T-cell (primary cell): ENCODE results near the gene TIE1. TPM values are rescaled to one million over a fixed set of nuclear protein-coding genes. Genes with fewer than 3 reads are reported as not detected.

Source experiments
- ATAC-seq, 4 experiments: fragments of 200-7000 bp in 3 of 4; fragments of 150-1000 bp in 1 of 4; cut with Tn5 transposase; replicated peaks in 1 of 4; 1 replicate in 3 of 4; 2 replicates in 1 of 4; pipeline ENCODE4 v1.10.0; 2021; ENCODE audit warnings: moderate library complexity in 3 of 4, mild to moderate bottlenecking in 2 of 4, moderate number of reproducible peaks in 1 of 4
- CTCF ChIA-PET, 2 donors: fragments of 300-600 bp; sonication (Branson Sonifier 250); formaldehyde crosslinking; loops; one replicate each; lab custom pipeline; 2022; ENCODE audit warnings: antibody characterized with exemption in 2 of 2; lab: Charles Lee
- POLR2A ChIA-PET, 2 donors: fragments of 300-600 bp; sonication (Branson Sonifier 250); formaldehyde crosslinking; loops; one replicate each; lab custom pipeline; 2022; ENCODE audit warnings: antibody characterized with exemption in 2 of 2; lab: Charles Lee
- DNase-seq, 35 experiments: peaks; one replicate each; pipeline versions ENCODE4 v3.0.0 to v3.0.0-alpha.2; 2013 to 2023
- H3K27ac ChIP-seq: one replicate; pipeline ENCODE4 v1.5.1; 2013; ENCODE audit warnings: low read length
- H3K27me3 ChIP-seq, 2 experiments: replicated peaks in 1 of 2; 1 replicate in 1 of 2; 2 replicates in 1 of 2; pipeline versions ENCODE4 v1.6.1 to v1.7.0; 2013; ENCODE audit warnings: low read length in 1 of 2, mixed read lengths in 1 of 2; ENCODE audit not compliant: control insufficient read depth in 2 of 2, insufficient read depth in 2 of 2; ENCODE audit errors: extremely low read depth in 1 of 2
- H3K36me3 ChIP-seq, 2 donors: 1 replicate in 1 of 2; 2 replicates in 1 of 2; pipeline versions ENCODE4 v1.6.1 to v1.7.0; 2013; ENCODE audit warnings: low read length in 1 of 2; ENCODE audit not compliant: control insufficient read depth in 2 of 2, insufficient read depth in 1 of 2; ENCODE audit errors: extremely low read depth in 1 of 2
- H3K4me1 ChIP-seq, 2 experiments: 1 replicate in 1 of 2; 2 replicates in 1 of 2; pipeline versions ENCODE4 v1.6.1 to v1.7.0; 2013; ENCODE audit warnings: low read length in 2 of 2, mixed read lengths in 1 of 2; ENCODE audit not compliant: insufficient read depth in 2 of 2, control insufficient read depth in 1 of 2; ENCODE audit errors: extremely low read depth in 1 of 2
- H3K4me3 ChIP-seq, 2 donors: 1 replicate in 1 of 2; 2 replicates in 1 of 2; pipeline versions ENCODE4 v1.5.1 to v1.7.0; 2013; ENCODE audit warnings: mild to moderate bottlenecking in 2 of 2, low read length in 1 of 2, moderate library complexity in 1 of 2; ENCODE audit not compliant: control insufficient read depth in 1 of 2; ENCODE audit errors: extremely low read depth in 1 of 2
- H3K9me3 ChIP-seq: 2 replicates; pipeline ENCODE4 v1.7.0; 2013
- H3K27ac Mint-ChIP-seq, 2 donors: one replicate each; pipeline ENCODE4 v1.8.0; 2020 to 2021; ENCODE audit warnings: mild to moderate bottlenecking in 2 of 2, mixed read lengths in 2 of 2
- H3K27me3 Mint-ChIP-seq, 2 donors: one replicate each; pipeline ENCODE4 v1.8.0; 2021 to 2022; ENCODE audit warnings: mixed read lengths in 2 of 2
- H3K36me3 Mint-ChIP-seq: one replicate; pipeline ENCODE4 v1.8.0; 2021; ENCODE audit warnings: mixed read lengths
- H3K4me1 Mint-ChIP-seq, 3 donors: one replicate each; pipeline ENCODE4 v1.8.0; 2020 to 2022; ENCODE audit warnings: mixed read lengths in 3 of 3, mild to moderate bottlenecking in 1 of 3
- H3K4me3 Mint-ChIP-seq, 3 donors: one replicate each; pipeline ENCODE4 v1.8.0; 2020 to 2022; ENCODE audit warnings: mild to moderate bottlenecking in 3 of 3, mixed read lengths in 3 of 3, moderate library complexity in 3 of 3
- H3K9me3 Mint-ChIP-seq, 3 donors: one replicate each; pipeline ENCODE4 v1.8.0; 2020 to 2022; ENCODE audit warnings: mixed read lengths in 3 of 3
- WGBS: methylation state at CpG from one replicate; pipeline ENCODE4 v1.1.5; 2013; ENCODE audit warnings: missing lambda C conversion rate; ENCODE audit not compliant: insufficient coverage; 5-methylcytosine and 5-hydroxymethylcytosine counted together
- total RNA-seq, 35 experiments: library from RNA in 6 of 35; stranded (reverse) in 6 of 35; fragments of 120-200 nt in 1 of 35; gene quantifications; one replicate each; pipeline versions ENCODE4 v1.2.1 to v1.2.4 and lab custom pipeline; 2013 to 2026

Gene TIE1
- total RNA-seq, 5 donors from 2014 or later (not counting 1 experiment from before 2014, with no cell fraction given) = 0.26 to 1.9 (median 0.32) TPM

DNA sequence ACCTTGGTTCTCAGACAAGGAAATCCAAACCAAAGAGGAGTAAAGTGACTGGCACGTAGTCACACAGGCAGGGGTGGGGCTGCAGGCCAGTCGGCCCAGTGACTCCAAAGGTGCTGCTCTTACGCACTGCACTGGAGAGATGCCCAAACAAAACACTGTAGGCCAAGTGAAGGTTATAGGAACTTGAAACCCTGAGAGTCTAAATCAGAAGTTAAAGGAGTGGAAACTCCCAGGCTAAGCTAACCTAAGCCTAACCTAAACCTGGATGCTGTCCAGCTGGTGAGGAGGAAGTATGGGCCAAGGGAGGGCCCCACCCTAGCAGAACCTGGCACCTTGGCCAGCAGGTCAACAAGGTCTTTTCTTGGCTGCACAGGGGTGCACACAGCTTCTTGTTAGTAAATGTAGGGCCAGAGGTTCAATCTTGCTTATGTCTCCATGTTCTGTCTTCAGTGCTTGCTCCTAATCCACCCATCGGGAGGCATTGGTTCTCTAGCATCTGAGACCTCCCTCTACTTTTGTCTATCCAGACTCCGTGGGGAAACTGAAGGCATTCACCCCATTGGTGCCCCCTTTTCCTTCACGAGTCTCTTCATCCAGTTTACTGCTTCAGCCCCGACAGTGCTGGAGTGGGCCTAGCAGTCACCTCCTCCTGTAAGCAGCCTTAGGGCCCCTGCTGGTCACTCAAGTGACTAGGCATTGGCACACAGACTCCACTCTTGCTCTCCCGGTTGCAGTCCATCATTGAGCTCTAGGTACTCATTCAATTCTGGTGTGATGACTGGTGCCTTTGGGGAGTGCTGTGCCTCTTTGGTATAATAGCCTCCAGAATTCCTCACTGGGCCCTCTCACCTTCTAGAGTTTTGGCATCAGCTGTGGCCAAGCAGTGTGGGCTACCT is 43.9 kb upstream of the TIE1 start:
- DNase-seq = no peak
- no peaks in the 10 kb centered on the region for H3K36me3 Mint-ChIP-seq
- H3K9me3 Mint-ChIP-seq = no peaks in the 10 kb centered on the region
- H3K4me1 Mint-ChIP-seq = no peaks in the 10 kb centered on the region
- H3K4me1 ChIP-seq = no peaks in the 10 kb centered on the region
- no peak overlapping the region for H3K4me3 Mint-ChIP-seq
- H3K27ac Mint-ChIP-seq = no peak overlapping the region
- H3K9me3 ChIP-seq = no peaks in the 10 kb centered on the region
- ATAC-seq = no peak
- POLR2A ChIA-PET = no interaction called here
- peaks cover 0 to 8% of the 10 kb centered on the region in 2 donors for H3K27me3 Mint-ChIP-seq
- H3K4me3 ChIP-seq = no peak overlapping the region
- CTCF ChIA-PET = no interaction called here
- no peaks in the 10 kb centered on the region for H3K36me3 ChIP-seq
- WGBS = 87% methylated on average over 6 of the region's 8 CpGs
- no peak overlapping the region for H3K27ac ChIP-seq
- peaks cover 0 to 27% of the 10 kb centered on the region in 2 experiments for H3K27me3 ChIP-seq

DNA sequence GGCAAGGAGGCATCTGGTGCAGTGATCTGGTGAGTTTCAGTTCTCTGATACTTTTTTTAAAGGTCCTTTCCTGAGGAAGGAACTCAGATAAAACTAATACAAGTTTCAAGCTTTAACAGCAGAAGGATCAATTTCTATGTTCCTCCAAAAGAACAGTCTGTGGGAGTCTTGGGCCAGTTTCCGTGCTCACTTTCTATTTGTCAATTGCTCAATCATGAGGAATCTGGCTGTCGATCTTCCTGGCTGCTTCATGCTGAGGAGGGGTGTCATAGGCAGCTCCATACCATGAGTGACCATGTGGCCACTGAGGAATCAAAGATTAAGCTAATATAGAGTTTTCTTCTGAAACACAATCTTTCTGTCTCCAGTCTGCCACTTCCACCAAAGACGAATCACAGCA is 42.4 kb upstream of the TIE1 start:
- H3K36me3 ChIP-seq = no peaks in the 10 kb centered on the region
- H3K4me3 ChIP-seq = no peak overlapping the region
- Mint-ChIP-seq H3K9me3 (peaks cover 0 to 2% (median under 1%) of the 10 kb centered on the region in 3 donors), H3K27me3 (peaks cover 0 to 1% of the 10 kb centered on the region in 2 donors), H3K4me3 (no peak overlapping the region), H3K4me1 (no peaks in the 10 kb centered on the region), H3K27ac (no peak overlapping the region), H3K36me3 (no peaks in the 10 kb centered on the region)
- 79% methylated on average over 2 of the region's 3 CpGs for WGBS
- no peaks in the 10 kb centered on the region for H3K4me1 ChIP-seq
- H3K27ac ChIP-seq = no peak overlapping the region
- DNase-seq (no peak), ATAC-seq (no peak)
- CTCF ChIA-PET = no interaction called here
- no peaks in the 10 kb centered on the region for H3K9me3 ChIP-seq
- POLR2A ChIA-PET = no interaction called here
- H3K27me3 ChIP-seq = peaks cover 0 to 22% of the 10 kb centered on the region in 2 experiments

DNA sequence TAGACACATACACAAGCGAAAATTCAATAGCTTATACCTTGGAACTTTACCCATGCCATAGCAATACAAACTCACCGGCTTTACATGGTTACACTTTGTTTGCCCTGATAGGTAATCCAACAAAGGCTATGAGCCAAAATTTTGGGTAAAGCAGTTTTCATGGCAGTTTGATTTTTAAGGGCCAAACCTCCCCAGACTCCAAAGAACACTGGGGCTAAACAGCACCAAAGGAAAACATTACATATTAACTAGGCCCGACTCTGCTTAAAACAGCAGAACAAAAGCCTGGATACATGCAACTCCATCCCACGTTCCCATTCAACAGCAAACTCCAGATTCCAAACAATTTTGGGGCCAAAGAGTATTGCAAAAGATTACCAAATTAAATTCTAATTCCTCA is 35.4 kb upstream of the TIE1 start:
- WGBS = 86% methylated on average over 3 of the region's 4 CpGs
- H3K4me1 ChIP-seq = peaks cover 0 to 2% of the 10 kb centered on the region in 2 experiments
- no peak for DNase-seq
- H3K9me3 ChIP-seq = no peaks in the 10 kb centered on the region
- H3K36me3 ChIP-seq = no peaks in the 10 kb centered on the region
- Mint-ChIP-seq H3K4me3 (no peak overlapping the region), H3K4me1 (peaks cover 1 to 7% (median 7%) of the 10 kb centered on the region in 3 donors), H3K36me3 (no peaks in the 10 kb centered on the region), H3K27me3 (peaks cover 4 to 7% of the 10 kb centered on the region in 2 donors), H3K9me3 (peaks cover 0 to 7% (median 2%) of the 10 kb centered on the region in 3 donors), H3K27ac (no peak overlapping the region)
- no peak for ATAC-seq
- H3K27ac ChIP-seq = no peak overlapping the region
- ChIA-PET POLR2A (no interaction called here), CTCF (no interaction called here)
- no peak overlapping the region for H3K4me3 ChIP-seq
- H3K27me3 ChIP-seq = peaks cover 0 to 28% of the 10 kb centered on the region in 2 experiments

DNA sequence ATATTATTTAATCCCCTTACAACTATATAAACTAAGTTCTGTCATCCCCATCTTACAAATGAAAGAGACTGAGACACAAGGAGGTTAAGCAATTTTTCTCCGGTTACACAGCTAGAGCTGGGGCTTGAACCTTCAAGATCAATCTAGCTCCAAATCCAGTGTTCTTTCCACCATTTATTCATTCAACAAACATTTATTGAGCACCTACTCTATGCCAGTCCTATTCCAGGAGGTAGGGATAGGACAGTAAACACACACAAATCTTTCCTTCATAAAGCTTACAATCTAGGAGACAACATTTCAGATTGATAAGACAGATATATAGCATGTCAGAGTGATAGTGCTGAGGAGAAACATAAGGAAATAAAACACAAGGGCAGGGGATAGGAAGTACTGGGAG is 33.9 kb upstream of the TIE1 start:
- CTCF ChIA-PET = no interaction called here
- H3K4me3 ChIP-seq = no peak overlapping the region
- POLR2A ChIA-PET = no interaction called here
- Mint-ChIP-seq H3K4me1 (peaks cover 12 to 21% (median 21%) of the 10 kb centered on the region in 3 donors), H3K27me3 (peaks cover 9 to 19% of the 10 kb centered on the region in 2 donors), H3K9me3 (peaks cover 0 to 7% (median 2%) of the 10 kb centered on the region in 3 donors), H3K36me3 (no peaks in the 10 kb centered on the region), H3K27ac (no peak overlapping the region), H3K4me3 (no peak overlapping the region)
- no CpG with 5 or more reads among the region's 1 CpG for WGBS
- H3K9me3 ChIP-seq = no peaks in the 10 kb centered on the region
- DNase-seq = no peak
- H3K4me1 ChIP-seq = peaks cover 0 to 10% of the 10 kb centered on the region in 2 experiments
- ATAC-seq = no peak
- peaks cover 0 to 35% of the 10 kb centered on the region in 2 experiments for H3K27me3 ChIP-seq
- no peak overlapping the region for H3K27ac ChIP-seq
- H3K36me3 ChIP-seq = no peaks in the 10 kb centered on the region

DNA sequence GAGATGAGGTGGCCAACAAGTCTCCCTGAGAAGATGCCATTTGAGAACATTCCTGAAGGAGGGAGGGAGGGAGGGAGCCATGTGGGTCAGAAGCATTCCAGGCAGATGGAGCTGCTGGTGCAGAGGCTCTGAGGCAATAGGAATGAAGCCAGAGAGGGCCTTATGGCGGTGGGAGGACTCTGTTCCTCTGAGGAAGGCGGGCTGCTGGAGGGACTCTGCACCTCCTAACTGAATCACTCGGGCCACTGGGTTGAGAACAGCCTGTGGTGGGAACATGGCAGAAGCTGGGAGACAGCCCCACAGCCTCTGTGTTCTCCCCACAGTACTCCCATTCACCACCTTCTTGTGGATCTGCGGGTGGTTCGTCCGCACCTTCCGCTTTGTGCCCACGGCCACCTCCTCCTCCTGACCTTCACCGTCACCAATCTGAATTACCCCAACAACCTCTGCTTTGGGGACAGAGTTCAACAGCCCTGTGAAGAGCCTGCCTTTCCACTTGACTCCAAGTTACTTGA is 33.4 kb upstream of the TIE1 start:
- ChIA-PET CTCF (no interaction called here), POLR2A (no interaction called here)
- DNase-seq = no peak
- peaks cover 0 to 7% (median 2%) of the 10 kb centered on the region in 3 donors for H3K9me3 Mint-ChIP-seq
- WGBS = 100% methylated on average over 4 of the region's 9 CpGs
- Histone ChIP-seq H3K36me3 (no peaks in the 10 kb centered on the region), H3K9me3 (no peaks in the 10 kb centered on the region), H3K27me3 (peaks cover 0 to 35% of the 10 kb centered on the region in 2 experiments), H3K27ac (no peak overlapping the region), H3K4me1 (peaks cover 0 to 10% of the 10 kb centered on the region in 2 experiments), H3K4me3 (no peak overlapping the region)
- no peak overlapping the region for H3K27ac Mint-ChIP-seq
- H3K36me3 Mint-ChIP-seq = no peaks in the 10 kb centered on the region
- ATAC-seq = no peak
- H3K4me3 Mint-ChIP-seq = no peak overlapping the region
- peaks cover 12 to 22% (median 21%) of the 10 kb centered on the region in 3 donors for H3K4me1 Mint-ChIP-seq
- peaks cover 9 to 19% of the 10 kb centered on the region in 2 donors for H3K27me3 Mint-ChIP-seq

DNA sequence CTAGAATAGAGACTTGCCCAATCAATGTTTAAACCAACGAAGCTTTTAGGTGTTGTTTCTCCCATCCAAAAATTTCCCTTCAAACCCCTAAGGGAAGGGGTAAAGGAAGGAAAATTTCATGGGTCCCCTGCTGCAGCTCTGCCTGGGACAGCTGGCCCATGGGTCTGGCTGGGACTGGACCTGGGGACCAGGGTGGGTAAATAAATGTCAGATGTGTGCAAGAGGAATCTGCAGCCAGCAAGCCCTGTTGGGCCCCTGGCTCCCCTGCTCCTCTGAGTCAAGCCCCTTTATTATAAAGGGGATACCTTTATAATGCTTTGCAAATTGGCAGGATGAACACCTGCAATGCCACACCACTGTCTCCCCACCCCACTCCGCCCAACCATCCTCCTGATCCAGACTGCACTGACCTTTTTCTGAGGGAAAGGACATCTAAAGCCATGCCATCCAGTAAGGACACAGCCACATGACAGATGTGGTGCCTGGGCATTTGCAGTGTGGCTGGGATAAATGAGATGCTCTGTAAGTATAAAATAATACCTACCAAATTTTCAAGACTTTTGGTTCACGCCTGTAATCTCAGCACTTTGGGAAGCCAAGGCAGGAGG is 32.9 kb upstream of the TIE1 start:
- Mint-ChIP-seq H3K27me3 (peaks cover 9 to 19% of the 10 kb centered on the region in 2 donors), H3K4me3 (no peak overlapping the region), H3K4me1 (peaks cover 12 to 22% (median 21%) of the 10 kb centered on the region in 3 donors), H3K9me3 (peaks cover 0 to 7% (median 0%) of the 10 kb centered on the region in 3 donors), H3K27ac (no peak overlapping the region), H3K36me3 (no peaks in the 10 kb centered on the region)
- H3K27ac ChIP-seq = no peak overlapping the region
- POLR2A ChIA-PET = no interaction called here
- DNase-seq = no peak
- peaks cover 0 to 10% of the 10 kb centered on the region in 2 experiments for H3K4me1 ChIP-seq
- no peaks in the 10 kb centered on the region for H3K9me3 ChIP-seq
- H3K27me3 ChIP-seq = peaks cover 0 to 35% of the 10 kb centered on the region in 2 experiments
- CTCF ChIA-PET = interaction anchor here in 1 of 2 donors (1.0 to 1.2 kb wide), 2 partner anchors 24 to 90 kb away, joined by 3 read pairs; no protein-coding TSS in a partner anchor
- H3K36me3 ChIP-seq = no peaks in the 10 kb centered on the region
- no CpG with 5 or more reads among the region's 3 CpGs for WGBS
- H3K4me3 ChIP-seq = no peak overlapping the region
- ATAC-seq = no peak
